ENCODE results near the gene DLD. TPM values are rescaled to one million over a fixed set of nuclear protein-coding genes. Genes with fewer than 3 reads are reported as not detected.
A peak's percentile ranks its signal among the peaks of the same experiment; 100 is the strongest.

Gene DLD
- total and polyA plus RNA-seq, 2 experiments from 2014 or later = 38.1 to 76.2 TPM

DNA sequence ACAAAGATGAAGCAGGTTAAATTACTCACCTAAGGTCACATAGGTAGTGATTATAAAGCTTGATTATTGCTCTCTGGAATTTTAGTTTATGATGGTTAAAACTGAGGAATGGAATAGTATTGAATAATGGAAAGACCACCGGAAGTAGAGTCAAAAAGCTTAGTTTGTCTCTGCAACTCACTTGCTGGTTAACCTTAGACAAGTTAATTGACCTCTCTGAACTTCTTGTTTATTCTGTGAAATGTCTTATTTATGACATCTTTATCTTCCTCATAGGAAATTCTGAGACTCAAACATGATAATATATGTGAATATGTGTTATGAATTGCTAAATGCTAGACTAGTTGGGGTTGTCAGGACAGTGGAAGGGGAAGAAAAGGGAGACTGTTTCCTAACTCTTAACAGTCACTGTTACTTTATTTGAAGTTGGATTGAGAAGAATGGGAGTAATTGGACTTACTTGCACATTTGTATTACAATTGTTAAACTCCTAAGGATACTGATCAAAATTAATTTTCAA, 9.6 kb downstream of the DLD start:
- Histone ChIP-seq H3K4me3 (no peak overlapping the region), H3K27me3 (ENCODE audit: insufficient read depth) (no peaks in the 10 kb centered on the region), H3K4me1 (ENCODE audit: insufficient read depth) (peaks cover 10% of the 10 kb centered on the region), H3K9me2 (ENCODE audit: insufficient read depth) (no peaks in the 10 kb centered on the region), H3K79me2 (replicated peaks; ENCODE audit: insufficient read depth) (peaks cover 59% of the 10 kb centered on the region), H4K20me1 (replicated peaks; ENCODE audit: insufficient read depth) (no peaks in the 10 kb centered on the region; the same call in none of the 2 replicates), H3K27ac (ENCODE audit: low read depth) (no peak overlapping the region), H3K36me3 (ENCODE audit: insufficient read depth) (peaks cover 8% of the 10 kb centered on the region; the same call in 1 of the 2 replicates), H3K4me2 (no peak overlapping the region), H2AFZ (no peak overlapping the region), H3F3A (replicated peaks; ENCODE audit: low read depth) (no peaks in the 10 kb centered on the region)
- ATAC-seq (no peak), DNase-seq (ENCODE audit: low spot score) (no peak)
- Mint-ChIP-seq H3K27ac (no peak overlapping the region), H3K9me3 (no peaks in the 10 kb centered on the region), H3K36me3 (ENCODE audit: low read depth) (peaks cover 27% of the 10 kb centered on the region), H3K4me1 (peaks cover 13% of the 10 kb centered on the region), H3K4me3 (no peak overlapping the region), H3K27me3 (ENCODE audit: insufficient read depth, low read depth, poor library complexity) (no peaks in the 10 kb centered on the region)
- no peak for TF ChIP-seq ETS1 (IDR thresholded peaks at IDR 0.05)

DNA sequence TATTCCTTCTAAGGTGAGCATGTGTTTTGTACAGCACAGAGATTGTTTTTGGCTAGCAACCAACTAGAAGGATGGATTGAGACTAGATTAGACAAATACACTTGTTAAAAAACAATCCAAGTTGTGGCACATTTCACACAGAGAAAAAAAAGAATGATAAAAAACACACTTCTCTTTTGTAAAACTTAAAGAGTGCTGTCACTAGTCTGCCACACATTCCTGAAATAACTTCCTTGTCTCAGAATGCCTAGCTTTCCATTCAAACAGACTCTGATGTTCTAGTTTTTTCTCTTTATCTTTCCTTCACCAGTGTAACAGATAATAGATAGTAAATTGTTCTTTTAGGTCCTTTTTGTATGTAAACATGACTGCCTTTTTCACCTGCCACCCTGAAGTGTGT, 11.4 kb downstream of the DLD start:
- H4K20me1 ChIP-seq (replicated peaks; ENCODE audit: insufficient read depth) = no peaks in the 10 kb centered on the region; the same call in 1 of the 2 replicates
- DNase-seq (ENCODE audit: low spot score) (peak; percentile 53), ATAC-seq (no peak)
- H3F3A ChIP-seq (replicated peaks; ENCODE audit: low read depth) = no peaks in the 10 kb centered on the region
- H3K4me1 Mint-ChIP-seq = peaks cover 13% of the 10 kb centered on the region
- H3K27ac Mint-ChIP-seq = no peak overlapping the region
- H3K36me3 Mint-ChIP-seq (ENCODE audit: low read depth) = peaks cover 36% of the 10 kb centered on the region
- no peak overlapping the region for H3K27ac ChIP-seq (ENCODE audit: low read depth)
- TF ChIP-seq JUNB (IDR thresholded peaks at IDR 0.05; ENCODE audit: unreplicated experiment) (no peak), EZH2phosphoT487 (IDR thresholded peaks at IDR 0.05; ENCODE audit: unreplicated experiment) (no peak), EZH2 (IDR thresholded peaks at IDR 0.05; ENCODE audit: low read depth, unreplicated experiment) (no peak), NANOG (IDR thresholded peaks at IDR 0.05; ENCODE audit: borderline replicate concordance) (no peak), ZNF114 (CRISPR knock-in tag; IDR thresholded peaks at IDR 0.05) (no peak), STAT1 (IDR thresholded peaks at IDR 0.05; ENCODE audit: unreplicated experiment) (no peak), CTCF (conservative IDR thresholded peaks at IDR 0.05; ENCODE audit: low read depth in 2 of 2) (no peak), ZNF331 (CRISPR knock-in tag; IDR thresholded peaks at IDR 0.05; ENCODE audit: low read depth) (no peak), ZNF462 (CRISPR knock-in tag; IDR thresholded peaks at IDR 0.05) (no peak), CREB1 (CRISPR knock-in tag; IDR thresholded peaks at IDR 0.05; ENCODE audit: low read depth) (no peak), ETS1 (IDR thresholded peaks at IDR 0.05) (no peak)
- no peaks in the 10 kb centered on the region for H3K9me3 Mint-ChIP-seq
- peaks cover 22% of the 10 kb centered on the region; the same call in 1 of the 2 replicates for H3K36me3 ChIP-seq (ENCODE audit: insufficient read depth)
- no peak overlapping the region for H3K4me3 Mint-ChIP-seq
- no peak overlapping the region for H3K4me3 ChIP-seq
- no peaks in the 10 kb centered on the region for H3K27me3 Mint-ChIP-seq (ENCODE audit: insufficient read depth, low read depth, poor library complexity)
- no peak overlapping the region for H2AFZ ChIP-seq
- no peaks in the 10 kb centered on the region for H3K27me3 ChIP-seq (ENCODE audit: insufficient read depth)
- H3K79me2 ChIP-seq (replicated peaks; ENCODE audit: insufficient read depth) = peaks cover 41% of the 10 kb centered on the region
- H3K9me2 ChIP-seq (ENCODE audit: insufficient read depth) = no peaks in the 10 kb centered on the region
- H3K4me1 ChIP-seq (ENCODE audit: insufficient read depth) = peaks cover 10% of the 10 kb centered on the region
- H3K4me2 ChIP-seq = no peak overlapping the region

Data from GM23338 (cell line).